ENCODE data around the gene UBE2QL1. TPM values are rescaled to one million over a fixed set of nuclear protein-coding genes. Genes with fewer than 3 reads are reported as not detected.

The UBE2QL1 gene
- polyA plus RNA-seq, 1 experiment = not detected

- Histone ChIP-seq H3K27ac (ENCODE audit: low read depth, low read length) (no peak overlapping the region), H3K4me3 (ENCODE audit: low read depth, low read length) (no peak overlapping the region), H3K27me3 (ENCODE audit: control insufficient read depth, insufficient read depth, low read length) (peaks cover 2% of the 10 kb centered on the region), H3K9me3 (ENCODE audit: control insufficient read depth, insufficient read depth, low read length) (no peaks in the 10 kb centered on the region; the same call in 1 of the 2 replicates)
- no peak for DNase-seq (ENCODE audit: low read depth, low spot score)
- CTCF ChIA-PET = no interaction called here
- POLR2A ChIA-PET = no interaction called here
- TF ChIP-seq, protein P1, sequence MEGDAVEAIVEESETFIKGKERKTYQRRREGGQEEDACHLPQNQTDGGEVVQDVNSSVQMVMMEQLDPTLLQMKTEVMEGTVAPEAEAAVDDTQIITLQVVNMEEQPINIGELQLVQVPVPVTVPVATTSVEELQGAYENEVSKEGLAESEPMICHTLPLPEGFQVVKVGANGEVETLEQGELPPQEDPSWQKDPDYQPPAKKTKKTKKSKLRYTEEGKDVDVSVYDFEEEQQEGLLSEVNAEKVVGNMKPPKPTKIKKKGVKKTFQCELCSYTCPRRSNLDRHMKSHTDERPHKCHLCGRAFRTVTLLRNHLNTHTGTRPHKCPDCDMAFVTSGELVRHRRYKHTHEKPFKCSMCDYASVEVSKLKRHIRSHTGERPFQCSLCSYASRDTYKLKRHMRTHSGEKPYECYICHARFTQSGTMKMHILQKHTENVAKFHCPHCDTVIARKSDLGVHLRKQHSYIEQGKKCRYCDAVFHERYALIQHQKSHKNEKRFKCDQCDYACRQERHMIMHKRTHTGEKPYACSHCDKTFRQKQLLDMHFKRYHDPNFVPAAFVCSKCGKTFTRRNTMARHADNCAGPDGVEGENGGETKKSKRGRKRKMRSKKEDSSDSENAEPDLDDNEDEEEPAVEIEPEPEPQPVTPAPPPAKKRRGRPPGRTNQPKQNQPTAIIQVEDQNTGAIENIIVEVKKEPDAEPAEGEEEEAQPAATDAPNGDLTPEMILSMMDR (IDR thresholded peaks at IDR 0.05; ENCODE audit: low read depth, low read length) = no peak
Observed at GRCh38 chr5:6465831-6466790, 17.5 kb downstream of the UBE2QL1 start.

DNA sequence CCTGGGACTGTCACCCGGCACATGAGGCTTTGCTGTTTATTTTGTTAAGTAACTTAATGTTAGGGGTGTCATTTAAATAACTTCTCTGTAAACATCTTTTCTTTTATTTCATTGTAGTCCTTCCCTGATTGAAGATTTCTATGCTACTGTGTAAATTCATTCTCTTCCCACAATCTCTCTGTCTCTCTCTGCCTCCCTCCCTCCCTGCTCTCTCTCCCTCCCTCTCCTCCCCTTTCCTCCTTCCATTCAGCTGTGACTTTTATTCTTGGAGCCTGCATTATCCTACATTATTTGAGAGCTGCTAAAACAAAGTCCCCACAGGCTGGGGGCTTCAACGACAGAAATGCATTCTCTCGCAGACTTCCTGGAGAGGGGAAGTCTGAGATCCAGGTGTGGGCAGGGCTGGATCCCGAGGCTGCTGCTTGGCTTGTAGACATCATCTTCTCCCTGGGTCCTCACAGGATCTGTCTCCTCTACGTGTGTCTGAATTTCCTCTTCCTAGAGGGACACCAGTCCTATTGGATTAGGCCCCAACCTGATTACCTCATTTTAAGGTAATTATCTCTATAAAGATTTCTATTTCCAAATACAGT, 18.4 kb downstream of the UBE2QL1 start:
- Histone ChIP-seq H3K27me3 (ENCODE audit: control insufficient read depth, insufficient read depth, low read length) (peaks cover 2% of the 10 kb centered on the region), H3K9me3 (ENCODE audit: control insufficient read depth, insufficient read depth, low read length) (no peaks in the 10 kb centered on the region; the same call in 1 of the 2 replicates), H3K27ac (ENCODE audit: low read depth, low read length) (no peak overlapping the region), H3K4me3 (ENCODE audit: low read depth, low read length) (no peak overlapping the region)
- TF ChIP-seq, protein P1 (IDR thresholded peaks at IDR 0.05; ENCODE audit: low read depth, low read length) = no peak
- CTCF ChIA-PET = no interaction called here
- no peak for DNase-seq (ENCODE audit: low read depth, low spot score)
- POLR2A ChIA-PET = no interaction called here

DNA sequence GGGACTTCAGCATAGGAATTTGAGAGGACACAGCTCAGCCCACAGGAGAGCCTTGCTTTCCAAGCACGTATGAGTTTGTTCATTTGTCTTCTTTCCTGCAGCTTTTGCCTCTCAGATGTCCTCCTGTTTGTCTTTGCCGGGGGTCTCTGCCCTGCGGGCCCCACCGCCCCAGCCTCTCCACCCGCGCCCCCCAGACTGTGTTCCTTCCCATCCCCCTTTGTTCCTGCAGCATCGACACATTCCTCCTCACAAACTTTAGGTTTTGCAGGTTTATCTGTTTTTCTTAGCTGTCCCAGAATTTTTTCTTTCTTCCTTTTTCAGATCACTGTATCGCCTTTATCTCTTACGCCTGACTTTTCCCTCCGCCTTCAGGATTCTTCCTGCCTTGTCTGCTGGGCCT, 18.9 kb downstream of the UBE2QL1 start:
- TF ChIP-seq, protein P1 (IDR thresholded peaks at IDR 0.05; ENCODE audit: low read depth, low read length) = no peak
- H3K27ac ChIP-seq (ENCODE audit: low read depth, low read length) = no peak overlapping the region
- peaks cover 2% of the 10 kb centered on the region for H3K27me3 ChIP-seq (ENCODE audit: control insufficient read depth, insufficient read depth, low read length)
- CTCF ChIA-PET = no interaction called here
- no peaks in the 10 kb centered on the region; the same call in 1 of the 2 replicates for H3K9me3 ChIP-seq (ENCODE audit: control insufficient read depth, insufficient read depth, low read length)
- DNase-seq (ENCODE audit: low read depth, low spot score) = no peak
- POLR2A ChIA-PET = no interaction called here
- no peak overlapping the region for H3K4me3 ChIP-seq (ENCODE audit: low read depth, low read length)

- peaks cover 2% of the 10 kb centered on the region for H3K27me3 ChIP-seq (ENCODE audit: control insufficient read depth, insufficient read depth, low read length)
- no peaks in the 10 kb centered on the region; the same call in 1 of the 2 replicates for H3K9me3 ChIP-seq (ENCODE audit: control insufficient read depth, insufficient read depth, low read length)
- TF ChIP-seq, protein P1 (IDR thresholded peaks at IDR 0.05; ENCODE audit: low read depth, low read length) = no peak
- ChIA-PET POLR2A (no interaction called here), CTCF (no interaction called here)
- H3K4me3 ChIP-seq (ENCODE audit: low read depth, low read length) = no peak overlapping the region
- DNase-seq (ENCODE audit: low read depth, low spot score) = no peak
- no peak overlapping the region for H3K27ac ChIP-seq (ENCODE audit: low read depth, low read length)
Observed at GRCh38 chr5:6468104-6468503, 19.4 kb downstream of the UBE2QL1 start.

GRCh38 chr5:6468870-6469269, 20.2 kb downstream of the UBE2QL1 start:
- ChIA-PET POLR2A (no interaction called here), CTCF (no interaction called here)
- Histone ChIP-seq H3K4me3 (ENCODE audit: low read depth, low read length) (no peak overlapping the region), H3K9me3 (ENCODE audit: control insufficient read depth, insufficient read depth, low read length) (no peaks in the 10 kb centered on the region; the same call in 1 of the 2 replicates), H3K27me3 (ENCODE audit: control insufficient read depth, insufficient read depth, low read length) (peaks cover 2% of the 10 kb centered on the region), H3K27ac (ENCODE audit: low read depth, low read length) (no peak overlapping the region)
- TF ChIP-seq, protein P1 (IDR thresholded peaks at IDR 0.05; ENCODE audit: low read depth, low read length) = no peak
- no peak for DNase-seq (ENCODE audit: low read depth, low spot score)
